PC-3 (cell line): Measurements from ENCODE around the gene KCND3. TPM values are rescaled to one million over a fixed set of nuclear protein-coding genes. Genes with fewer than 3 reads are reported as not detected.

Experiments used
- ATAC-seq: fragments of 200-7000 bp; cut with Tn5 transposase; 2 replicates; pipeline ENCODE4 v1.9.1; 2020; ENCODE audit warnings: mild to moderate bottlenecking, moderate library complexity
- BruUV-seq: library from RNA; stranded (reverse); fragments of 400-500 nt; replicated peaks from 2 replicates; lab custom pipeline; 2021; lab: Mats Ljungman, UMichigan
- CTCF ChIA-PET: fragments of 300-600 bp; sonication (Branson Sonifier 250); formaldehyde crosslinking; loops from one replicate; lab custom pipeline; 2022; ENCODE audit warnings: antibody characterized with exemption; lab: Charles Lee
- POLR2A ChIA-PET: fragments of 300-600 bp; sonication (Branson Sonifier 250); formaldehyde crosslinking; loops from one replicate; lab custom pipeline; 2022; ENCODE audit warnings: antibody characterized with exemption; ENCODE audit not compliant: unreplicated experiment; lab: Charles Lee
- DNase-seq: peaks from one replicate; pipeline ENCODE4 v3.0.0-alpha.2; 2015
- H2AFZ ChIP-seq: fragments of 300-600 bp; sonication (generic); 2 replicates; pipeline ENCODE4 v1.6.0; 2016; ENCODE audit warnings: antibody characterized with exemption, low read length
- H3F3A ChIP-seq: fragments of 300-600 bp; sonication (generic); one replicate; pipeline ENCODE4 v1.6.0; 2017; ENCODE audit warnings: antibody characterized with exemption, low read length, control low read depth, mild to moderate bottlenecking; ENCODE audit not compliant: unreplicated experiment
- H3K27ac ChIP-seq: fragments of 300-600 bp; sonication (generic); 2 replicates; pipeline ENCODE4 v1.5.1; 2016; ENCODE audit warnings: mild to moderate bottlenecking, low read length
- H3K27me3 ChIP-seq: fragments of 300-600 bp; sonication (generic); 2 replicates; pipeline ENCODE4 v1.6.1; 2016; ENCODE audit warnings: low read length, mixed read lengths
- H3K36me3 ChIP-seq: fragments of 300-600 bp; sonication (generic); 2 replicates; pipeline ENCODE4 v1.6.1; 2016; ENCODE audit warnings: low read depth, mixed run types, low read length, mixed read lengths
- H3K4me1 ChIP-seq: fragments of 300-600 bp; sonication (generic); 2 replicates; pipeline ENCODE4 v1.5.1; 2016; ENCODE audit warnings: low read length; ENCODE audit not compliant: insufficient read depth
- H3K4me2 ChIP-seq: fragments of 300-600 bp; sonication (generic); 2 replicates; pipeline ENCODE4 v1.6.0; 2016; ENCODE audit warnings: low read length
- H3K4me3 ChIP-seq: fragments of 300-600 bp; sonication (generic); 2 replicates; pipeline ENCODE4 v1.5.1; 2016; ENCODE audit warnings: mild to moderate bottlenecking, low read length, mixed read lengths
- H3K79me2 ChIP-seq: fragments of 300-600 bp; sonication (generic); 2 replicates; pipeline ENCODE4 v1.6.1; 2017; ENCODE audit warnings: low read length, mixed read lengths
- H3K9ac ChIP-seq: fragments of 300-600 bp; sonication (generic); 2 replicates; pipeline ENCODE4 v1.6.0; 2016; ENCODE audit warnings: mild to moderate bottlenecking, low read length
- H3K9me2 ChIP-seq: fragments of 300-600 bp; sonication (generic); replicated peaks from 2 replicates; pipeline ENCODE4 v1.6.1; 2016; ENCODE audit warnings: mixed run types, low read length, mixed read lengths
- H3K9me3 ChIP-seq: fragments of 300-600 bp; sonication (generic); 2 replicates; pipeline ENCODE4 v1.6.1; 2016; ENCODE audit warnings: low read length, mixed read lengths
- H4K20me1 ChIP-seq: fragments of 300-600 bp; sonication (generic); 2 replicates; pipeline ENCODE4 v1.6.1; 2016; ENCODE audit warnings: low read length, mixed read lengths
- EZH2 ChIP-seq: fragments of 300-600 bp; sonication (generic); IDR thresholded peaks from one replicate; pipeline ENCODE4 v1.6.1; 2017; ENCODE audit warnings: antibody characterized with exemption, mild to moderate bottlenecking, low read length; ENCODE audit not compliant: unreplicated experiment
- EZH2phosphoT487 ChIP-seq: fragments of 300-600 bp; sonication (generic); IDR thresholded peaks from 2 replicates; pipeline ENCODE4 v1.6.1; 2018; ENCODE audit warnings: mild to moderate bottlenecking, antibody characterized with exemption, low read length, borderline replicate concordance
- intact Hi-C: fragments of 100-400 bp; cut with micrococcal nuclease; formaldehyde crosslinking; loops from 2 replicates; pipeline ENCODE4 v1.9.0; 2023
- total RNA-seq: library from RNA; depleted of rRNA; stranded (reverse); fragments of >200 nt; gene quantifications from 2 replicates; pipeline ENCODE4 v1.2.3, GENCODE V29; 2014
- TF ChIP-seq, protein P1 (sequence below): fragments of 300-600 bp; sonication (generic); conservative IDR thresholded peaks from 2 replicates; pipeline ENCODE4 v1.5.1; 2017; ENCODE audit warnings: antibody characterized with exemption, low read depth, mild to moderate bottlenecking, low read length

Gene KCND3
- total RNA-seq, 1 experiment from 2014 or later, result not detected

DNA sequence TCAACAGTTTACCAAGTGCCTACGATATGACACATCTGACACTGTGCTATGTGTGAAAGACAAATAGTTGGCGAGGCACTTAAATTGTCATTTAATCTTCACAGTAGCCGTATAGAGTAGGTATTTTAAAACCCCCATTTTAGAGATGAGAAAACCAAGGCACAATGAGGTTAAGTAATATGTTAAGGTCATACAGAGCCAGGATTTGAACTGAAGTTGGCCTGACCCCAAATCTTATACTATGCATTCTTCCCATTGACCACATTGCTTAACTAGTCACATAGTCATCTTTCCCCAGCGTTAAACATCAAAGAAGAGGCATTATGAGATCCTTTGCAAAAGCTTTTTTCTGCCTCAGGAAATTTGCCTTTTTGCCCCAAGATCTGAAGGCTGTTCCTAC is 254.1 kb downstream of the KCND3 start:
- ChIA-PET POLR2A (no interaction called here), CTCF (no interaction called here)
- Histone ChIP-seq H2AFZ (no peak overlapping the region), H3K9ac (no peak overlapping the region), H3K27me3 (no peaks in the 10 kb centered on the region), H3K4me3 (no peak overlapping the region), H3K36me3 (no peaks in the 10 kb centered on the region), H3K4me2 (no peak overlapping the region), H3K9me3 (no peaks in the 10 kb centered on the region), H4K20me1 (no peaks in the 10 kb centered on the region), H3K9me2 (no peaks in the 10 kb centered on the region), H3K79me2 (no peaks in the 10 kb centered on the region), H3F3A (no peaks in the 10 kb centered on the region), H3K27ac (no peak overlapping the region), H3K4me1 (peaks cover 18% of the 10 kb centered on the region; the same call in 1 of the 2 replicates)
- ATAC-seq (no peak), DNase-seq (no peak)
- intact Hi-C loops, result no loop called here
- TF ChIP-seq, protein P1, sequence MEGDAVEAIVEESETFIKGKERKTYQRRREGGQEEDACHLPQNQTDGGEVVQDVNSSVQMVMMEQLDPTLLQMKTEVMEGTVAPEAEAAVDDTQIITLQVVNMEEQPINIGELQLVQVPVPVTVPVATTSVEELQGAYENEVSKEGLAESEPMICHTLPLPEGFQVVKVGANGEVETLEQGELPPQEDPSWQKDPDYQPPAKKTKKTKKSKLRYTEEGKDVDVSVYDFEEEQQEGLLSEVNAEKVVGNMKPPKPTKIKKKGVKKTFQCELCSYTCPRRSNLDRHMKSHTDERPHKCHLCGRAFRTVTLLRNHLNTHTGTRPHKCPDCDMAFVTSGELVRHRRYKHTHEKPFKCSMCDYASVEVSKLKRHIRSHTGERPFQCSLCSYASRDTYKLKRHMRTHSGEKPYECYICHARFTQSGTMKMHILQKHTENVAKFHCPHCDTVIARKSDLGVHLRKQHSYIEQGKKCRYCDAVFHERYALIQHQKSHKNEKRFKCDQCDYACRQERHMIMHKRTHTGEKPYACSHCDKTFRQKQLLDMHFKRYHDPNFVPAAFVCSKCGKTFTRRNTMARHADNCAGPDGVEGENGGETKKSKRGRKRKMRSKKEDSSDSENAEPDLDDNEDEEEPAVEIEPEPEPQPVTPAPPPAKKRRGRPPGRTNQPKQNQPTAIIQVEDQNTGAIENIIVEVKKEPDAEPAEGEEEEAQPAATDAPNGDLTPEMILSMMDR, result no peak
- no peak for TF ChIP-seq EZH2
- no peak for TF ChIP-seq EZH2phosphoT487
- BruUV-seq, result no TSS peak

GRCh38 chr1:111734856-111735255 is 254.6 kb downstream of the KCND3 start:
- Histone ChIP-seq H3K36me3 (no peaks in the 10 kb centered on the region), H3K9me3 (no peaks in the 10 kb centered on the region), H3K9me2 (no peaks in the 10 kb centered on the region), H3K79me2 (no peaks in the 10 kb centered on the region), H3K4me3 (no peak overlapping the region), H3K4me1 (peaks cover 15% of the 10 kb centered on the region; the same call in 1 of the 2 replicates), H4K20me1 (no peaks in the 10 kb centered on the region), H3K4me2 (no peak overlapping the region), H3F3A (no peaks in the 10 kb centered on the region), H3K27ac (no peak overlapping the region), H3K9ac (no peak overlapping the region), H3K27me3 (no peaks in the 10 kb centered on the region), H2AFZ (no peak overlapping the region)
- no peak for ATAC-seq
- ChIA-PET CTCF (no interaction called here), POLR2A (no interaction called here)
- no TSS peak for BruUV-seq
- no peak for TF ChIP-seq EZH2
- TF ChIP-seq, protein P1, result no peak
- no peak for TF ChIP-seq EZH2phosphoT487
- DNase-seq, result no peak
- intact Hi-C loops, result no loop called here

- H3K27ac ChIP-seq, result no peak overlapping the region
- ChIA-PET CTCF (no interaction called here), POLR2A (no interaction called here)
- no peak overlapping the region for H2AFZ ChIP-seq
- ATAC-seq (no peak), DNase-seq (no peak)
- H3K4me2 ChIP-seq, result no peak overlapping the region
- no peaks in the 10 kb centered on the region for H3F3A ChIP-seq
- H3K4me1 ChIP-seq, result peaks cover 11% of the 10 kb centered on the region; the same call in 1 of the 2 replicates
- H3K9me3 ChIP-seq, result no peaks in the 10 kb centered on the region
- no peak overlapping the region for H3K9ac ChIP-seq
- no peaks in the 10 kb centered on the region for H3K79me2 ChIP-seq
- no peaks in the 10 kb centered on the region for H3K27me3 ChIP-seq
- intact Hi-C loops, result no loop called here
- no peak overlapping the region for H3K4me3 ChIP-seq
- no peaks in the 10 kb centered on the region for H3K36me3 ChIP-seq
- TF ChIP-seq EZH2phosphoT487 (no peak), EZH2 (no peak)
- TF ChIP-seq, protein P1, result no peak
- no peaks in the 10 kb centered on the region for H3K9me2 ChIP-seq
- no TSS peak for BruUV-seq
- H4K20me1 ChIP-seq, result no peaks in the 10 kb centered on the region
Observed at GRCh38 chr1:111734426-111734825, 255.0 kb downstream of the KCND3 start.
